ENCODE data around the gene SLC4A1.

The SLC4A1 gene

GRCh38 chr17:44283344-44284023 lies 15.5 kb upstream of the SLC4A1 start:
- no peak for FAIRE-seq

- FAIRE-seq: no peak
These were observed 14.3 kb upstream of the SLC4A1 start for GRCh38 chr17:44282264-44282663.

GRCh38 chr17:44281570-44281969 lies 13.6 kb upstream of the SLC4A1 start:
- FAIRE-seq: no peak

- no peak for FAIRE-seq
These were observed 12.5 kb upstream of the SLC4A1 start for GRCh38 chr17:44280392-44280937.

GRCh38 chr17:44279666-44280391 lies 11.9 kb upstream of the SLC4A1 start:
- FAIRE-seq: no peak

GRCh38 chr17:44279346-44279665 lies 11.4 kb upstream of the SLC4A1 start:
- no peak for FAIRE-seq

GRCh38 chr17:44277976-44278375 lies 10.0 kb upstream of the SLC4A1 start:
- FAIRE-seq: no peak

GRCh38 chr17:44273607-44274006 lies 5.7 kb upstream of the SLC4A1 start:
- no peak for FAIRE-seq

- no peak for FAIRE-seq
These were observed 5.0 kb upstream of the SLC4A1 start for GRCh38 chr17:44272954-44273353.

- FAIRE-seq: no peak
These were observed 4.5 kb upstream of the SLC4A1 start for GRCh38 chr17:44272321-44272951.

- FAIRE-seq: no peak
These were observed 1.8 kb upstream of the SLC4A1 start for GRCh38 chr17:44269535-44270240.

GRCh38 chr17:44268709-44269534 lies 987 bp upstream of the SLC4A1 start:
- no peak for FAIRE-seq

- FAIRE-seq: no peak
These were observed 825 bp downstream of the SLC4A1 start for GRCh38 chr17:44267165-44267455.

- FAIRE-seq: no peak
These were observed 1.4 kb downstream of the SLC4A1 start for GRCh38 chr17:44266402-44267164.

GRCh38 chr17:44263345-44263902 lies 4.5 kb downstream of the SLC4A1 start:
- FAIRE-seq: no peak

GRCh38 chr17:44262654-44263225 lies 5.2 kb downstream of the SLC4A1 start:
- FAIRE-seq: no peak

- no peak for FAIRE-seq
These were observed 7.6 kb downstream of the SLC4A1 start for GRCh38 chr17:44260296-44260695.

GRCh38 chr17:44258811-44259351 lies 9.1 kb downstream of the SLC4A1 start:
- FAIRE-seq: no peak

- FAIRE-seq: no peak
These were observed 9.8 kb downstream of the SLC4A1 start for GRCh38 chr17:44257815-44258760.

- FAIRE-seq: no peak
These were observed 11.3 kb downstream of the SLC4A1 start for GRCh38 chr17:44256671-44257070.
